ENCODE data around the gene BRINP2. TPM values are rescaled to one million over a fixed set of nuclear protein-coding genes. Genes with fewer than 3 reads are reported as not detected.

Gene BRINP2
- polyA plus RNA-seq, 1 donor (not counting 4 experiments of a cell fraction or from before 2014, with no cell fraction given): not detected

DNA sequence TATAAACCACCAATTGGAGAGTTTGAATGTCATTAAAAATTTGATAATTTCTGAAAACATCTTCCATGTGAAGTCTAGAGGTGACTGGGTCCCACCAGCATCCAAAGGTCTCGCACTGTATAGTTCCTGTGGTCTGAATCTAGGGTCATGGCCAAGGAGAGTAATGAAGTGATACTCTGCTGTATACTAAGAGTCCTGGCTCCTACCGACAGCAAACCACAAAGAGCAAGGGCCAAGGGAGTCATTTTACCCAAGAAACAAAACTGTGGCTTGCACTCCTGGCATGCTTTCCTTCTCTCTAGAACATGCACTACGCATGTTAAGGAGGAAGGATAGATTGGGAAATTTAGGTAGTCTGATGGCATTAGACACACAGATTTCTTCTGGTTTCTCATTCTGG, 115.6 kb downstream of the BRINP2 start:
- FAIRE-seq (no peak), DNase-seq (ENCODE audit: low read depth, low spot score) (no peak)
- Histone ChIP-seq H3K9me1 (ENCODE audit: control insufficient read depth, extremely low read depth, insufficient read depth, low read length) (no peaks in the 10 kb centered on the region), H2AFZ (ENCODE audit: control insufficient read depth, low read length) (no peak overlapping the region), H4K20me1 (ENCODE audit: control insufficient read depth, extremely low read depth, insufficient read depth, low read length) (no peaks in the 10 kb centered on the region), H3K4me2 (ENCODE audit: control insufficient read depth, extremely low read depth, insufficient read depth, low read depth, low read length) (no peak overlapping the region), H3K36me3 (ENCODE audit: control insufficient read depth in 2 of 2, extremely low read depth in 1 of 2, insufficient read depth in 2 of 2, low read length in 2 of 2) (no peaks in the 10 kb centered on the region), H3K4me3 (ENCODE audit: control insufficient read depth in 2 of 3, extremely low read depth in 1 of 3, insufficient read depth in 2 of 3, low read depth in 1 of 3, low read length in 3 of 3) (no peak overlapping the region), H3K9me3 (ENCODE audit: control insufficient read depth, low read depth, low read length) (no peaks in the 10 kb centered on the region), H3K79me2 (ENCODE audit: control insufficient read depth, insufficient read depth, low read length) (no peaks in the 10 kb centered on the region), H3K4me1 (ENCODE audit: control insufficient read depth, extremely low read depth, insufficient read depth, low read length) (peaks cover 44% of the 10 kb centered on the region), H3K27ac (ENCODE audit: control insufficient read depth, insufficient read depth, low read length) (no peak overlapping the region), H3K9ac (ENCODE audit: control insufficient read depth, extremely low read depth, insufficient read depth, low read length) (no peak overlapping the region), H3K27me3 (ENCODE audit: control insufficient read depth, extremely low read depth, insufficient read depth, low read length) (no peaks in the 10 kb centered on the region)
- no peak for TF ChIP-seq EZH2 (IDR thresholded peaks at IDR 0.05; ENCODE audit: low read length)
- TF ChIP-seq, protein P1, sequence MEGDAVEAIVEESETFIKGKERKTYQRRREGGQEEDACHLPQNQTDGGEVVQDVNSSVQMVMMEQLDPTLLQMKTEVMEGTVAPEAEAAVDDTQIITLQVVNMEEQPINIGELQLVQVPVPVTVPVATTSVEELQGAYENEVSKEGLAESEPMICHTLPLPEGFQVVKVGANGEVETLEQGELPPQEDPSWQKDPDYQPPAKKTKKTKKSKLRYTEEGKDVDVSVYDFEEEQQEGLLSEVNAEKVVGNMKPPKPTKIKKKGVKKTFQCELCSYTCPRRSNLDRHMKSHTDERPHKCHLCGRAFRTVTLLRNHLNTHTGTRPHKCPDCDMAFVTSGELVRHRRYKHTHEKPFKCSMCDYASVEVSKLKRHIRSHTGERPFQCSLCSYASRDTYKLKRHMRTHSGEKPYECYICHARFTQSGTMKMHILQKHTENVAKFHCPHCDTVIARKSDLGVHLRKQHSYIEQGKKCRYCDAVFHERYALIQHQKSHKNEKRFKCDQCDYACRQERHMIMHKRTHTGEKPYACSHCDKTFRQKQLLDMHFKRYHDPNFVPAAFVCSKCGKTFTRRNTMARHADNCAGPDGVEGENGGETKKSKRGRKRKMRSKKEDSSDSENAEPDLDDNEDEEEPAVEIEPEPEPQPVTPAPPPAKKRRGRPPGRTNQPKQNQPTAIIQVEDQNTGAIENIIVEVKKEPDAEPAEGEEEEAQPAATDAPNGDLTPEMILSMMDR (optimal IDR thresholded peaks at IDR 0.05 in 1 of 3, IDR thresholded peaks at IDR 0.05 in 1 of 3, conservative IDR thresholded peaks at IDR 0.05 in 1 of 3; ENCODE audit: extremely low read depth in 1 of 3, insufficient read depth in 2 of 3, low read length in 3 of 3): no peak
- dilution Hi-C loops (cut with MboI; ENCODE audit: extremely low pct_ligation_motif_present, low sequenced_read_pairs): no loop called here

DNA sequence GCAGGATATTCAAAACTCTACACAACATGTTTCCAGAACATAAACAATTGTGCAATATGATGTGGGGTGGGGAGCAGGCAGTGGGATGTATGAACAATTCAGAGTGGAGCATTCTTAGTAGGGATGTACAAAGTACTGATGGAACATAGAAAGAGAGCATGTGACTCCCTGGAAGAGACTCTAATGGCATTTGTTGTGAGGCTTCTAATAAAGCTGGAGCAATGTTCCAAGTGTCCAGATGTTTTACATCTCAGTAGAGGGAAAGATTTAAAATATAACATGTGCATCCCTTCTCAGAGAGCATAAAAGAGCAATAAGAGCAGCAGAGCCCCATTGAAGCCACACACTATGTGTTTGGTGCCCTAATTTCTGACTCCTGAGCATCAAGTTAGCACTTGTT, 116.5 kb downstream of the BRINP2 start:
- Histone ChIP-seq H3K4me3 (ENCODE audit: control insufficient read depth in 2 of 3, extremely low read depth in 1 of 3, insufficient read depth in 2 of 3, low read depth in 1 of 3, low read length in 3 of 3) (no peak overlapping the region), H3K27me3 (ENCODE audit: control insufficient read depth, extremely low read depth, insufficient read depth, low read length) (no peaks in the 10 kb centered on the region), H2AFZ (ENCODE audit: control insufficient read depth, low read length) (no peak overlapping the region), H3K4me1 (ENCODE audit: control insufficient read depth, extremely low read depth, insufficient read depth, low read length) (peaks cover 38% of the 10 kb centered on the region), H3K79me2 (ENCODE audit: control insufficient read depth, insufficient read depth, low read length) (no peaks in the 10 kb centered on the region), H3K4me2 (ENCODE audit: control insufficient read depth, extremely low read depth, insufficient read depth, low read depth, low read length) (no peak overlapping the region), H4K20me1 (ENCODE audit: control insufficient read depth, extremely low read depth, insufficient read depth, low read length) (no peaks in the 10 kb centered on the region), H3K27ac (ENCODE audit: control insufficient read depth, insufficient read depth, low read length) (no peak overlapping the region), H3K9me1 (ENCODE audit: control insufficient read depth, extremely low read depth, insufficient read depth, low read length) (no peaks in the 10 kb centered on the region), H3K9ac (ENCODE audit: control insufficient read depth, extremely low read depth, insufficient read depth, low read length) (no peak overlapping the region), H3K9me3 (ENCODE audit: control insufficient read depth, low read depth, low read length) (no peaks in the 10 kb centered on the region), H3K36me3 (ENCODE audit: control insufficient read depth in 2 of 2, extremely low read depth in 1 of 2, insufficient read depth in 2 of 2, low read length in 2 of 2) (no peaks in the 10 kb centered on the region)
- FAIRE-seq: no peak
- no peak for TF ChIP-seq EZH2 (IDR thresholded peaks at IDR 0.05; ENCODE audit: low read length)
- TF ChIP-seq, protein P1 (optimal IDR thresholded peaks at IDR 0.05 in 1 of 3, IDR thresholded peaks at IDR 0.05 in 1 of 3, conservative IDR thresholded peaks at IDR 0.05 in 1 of 3; ENCODE audit: extremely low read depth in 1 of 3, insufficient read depth in 2 of 3, low read length in 3 of 3): no peak
- DNase-seq (ENCODE audit: low read depth, low spot score): no peak
- dilution Hi-C loops (cut with MboI; ENCODE audit: extremely low pct_ligation_motif_present, low sequenced_read_pairs): no loop called here

Measured in keratinocyte (primary cell).